BLaER1 (cell line): ENCODE results near the gene CABLES1.

Source experiments
- H3K27ac ChIP-seq: shearing (Covaris generic); formaldehyde crosslinking; 2 replicates; pipeline ENCODE4 v1.8.1; 2022
- H3K27me3 ChIP-seq: shearing (Covaris generic); formaldehyde crosslinking; 2 replicates; pipeline ENCODE4 v1.8.1; 2022
- H3K36me3 ChIP-seq: shearing (Covaris generic); formaldehyde crosslinking; 2 replicates; pipeline ENCODE4 v1.8.1; 2022
- H3K4me1 ChIP-seq: shearing (Covaris generic); formaldehyde crosslinking; 2 replicates; pipeline ENCODE4 v1.8.1; 2022
- H3K4me2 ChIP-seq: shearing (Covaris generic); formaldehyde crosslinking; 2 replicates; pipeline ENCODE4 v1.8.1; 2022
- H3K4me3 ChIP-seq: shearing (Covaris generic); formaldehyde crosslinking; 2 replicates; pipeline ENCODE4 v1.8.1; 2022
- H3K9ac ChIP-seq: shearing (Covaris generic); formaldehyde crosslinking; 2 replicates; pipeline ENCODE4 v1.8.1; 2022
- H3K9me3 ChIP-seq: shearing (Covaris generic); formaldehyde crosslinking; 2 replicates; pipeline ENCODE4 v1.8.1; 2022
- H4K20me1 ChIP-seq: shearing (Covaris generic); formaldehyde crosslinking; 2 replicates; pipeline ENCODE4 v1.8.1; 2022
- Cebpa-rat ChIP-seq: shearing (Covaris generic); IDR thresholded peaks from 2 replicates; pipeline ENCODE4 v1.8.1; 2022

The CABLES1 gene

DNA sequence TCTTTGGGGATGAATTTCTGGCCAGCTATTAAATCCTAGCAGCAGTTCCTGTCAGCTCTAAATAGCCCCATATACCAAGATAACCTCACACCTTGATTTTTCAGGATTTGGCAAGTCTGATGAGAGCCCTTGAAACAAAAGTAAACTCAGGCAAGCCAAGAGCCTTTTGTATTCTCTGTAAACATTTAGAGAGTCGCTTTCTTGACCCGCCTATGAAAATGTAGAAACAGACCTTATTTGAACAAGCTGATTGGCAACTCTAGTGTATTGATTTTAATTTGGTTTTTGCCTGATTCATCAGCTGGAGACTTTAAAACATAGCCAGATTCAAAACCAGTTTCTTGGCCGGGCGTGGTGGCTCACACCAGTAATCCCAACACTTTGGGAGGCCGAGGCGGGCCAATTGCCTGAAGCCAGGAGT is 43.4 kb downstream of the CABLES1 start:
- H3K4me1 ChIP-seq = peaks cover 26% of the 10 kb centered on the region
- H3K9ac ChIP-seq = no peak overlapping the region
- H4K20me1 ChIP-seq = no peaks in the 10 kb centered on the region
- no peak overlapping the region for H3K27ac ChIP-seq
- H3K9me3 ChIP-seq = no peaks in the 10 kb centered on the region
- H3K27me3 ChIP-seq = no peaks in the 10 kb centered on the region
- peaks cover 11% of the 10 kb centered on the region; the same call in 1 of the 2 replicates for H3K36me3 ChIP-seq
- no peak overlapping the region for H3K4me3 ChIP-seq
- no peak overlapping the region for H3K4me2 ChIP-seq
- TF ChIP-seq Cebpa-rat = no peak

DNA sequence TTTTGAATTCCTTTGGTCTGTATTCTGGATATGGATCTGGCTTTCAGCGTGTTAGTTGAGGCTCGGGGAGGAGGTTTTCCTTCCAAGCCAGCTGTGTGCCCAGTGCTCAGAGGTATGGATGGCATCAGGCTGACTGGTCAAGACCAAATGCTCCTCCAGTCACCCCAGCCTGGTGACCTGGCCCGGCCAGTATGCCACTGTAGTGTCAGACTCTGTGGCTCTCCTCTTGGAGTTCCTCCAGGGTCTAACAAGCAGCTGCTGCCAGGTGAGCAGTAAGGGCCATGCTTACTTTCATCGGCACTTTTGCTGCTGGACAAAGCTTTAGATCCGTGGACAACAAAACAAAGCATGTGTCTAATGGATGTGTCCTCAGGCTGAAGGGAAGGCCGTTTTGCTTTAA is 44.1 kb downstream of the CABLES1 start:
- Histone ChIP-seq H3K9me3 (no peaks in the 10 kb centered on the region), H3K4me1 (peaks cover 33% of the 10 kb centered on the region), H3K36me3 (peaks cover 11% of the 10 kb centered on the region; the same call in 1 of the 2 replicates), H3K4me3 (no peak overlapping the region), H4K20me1 (no peaks in the 10 kb centered on the region), H3K27ac (no peak overlapping the region), H3K27me3 (no peaks in the 10 kb centered on the region), H3K4me2 (no peak overlapping the region), H3K9ac (no peak overlapping the region)
- TF ChIP-seq Cebpa-rat = no peak

DNA sequence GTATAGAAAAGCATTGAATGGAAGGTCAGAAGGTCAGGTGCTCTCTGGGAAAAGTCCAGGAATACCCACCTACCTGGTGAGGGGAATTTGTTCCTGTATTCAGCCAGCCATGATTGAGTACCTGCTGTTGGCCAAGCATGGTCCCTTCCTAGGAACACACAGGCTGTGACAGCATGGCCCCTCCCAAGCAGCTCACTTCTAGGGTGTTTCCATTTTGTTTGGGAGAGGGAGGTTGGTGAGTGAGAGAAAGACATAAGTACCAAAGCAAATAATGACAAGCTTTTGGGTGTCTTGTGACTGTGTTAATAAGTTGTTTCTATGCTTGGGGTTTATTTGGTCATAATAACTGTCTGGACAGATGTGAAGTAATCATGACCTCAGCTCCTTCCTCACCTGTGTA is 46.3 kb downstream of the CABLES1 start:
- Histone ChIP-seq H4K20me1 (no peaks in the 10 kb centered on the region), H3K36me3 (peaks cover 11% of the 10 kb centered on the region; the same call in 1 of the 2 replicates), H3K4me2 (0 out of 2 replicates have a peak overlapping the region, but pooled peaks have one; percentile 30), H3K27me3 (no peaks in the 10 kb centered on the region), H3K4me1 (peaks cover 50% of the 10 kb centered on the region), H3K27ac (no peak overlapping the region), H3K9ac (no peak overlapping the region), H3K4me3 (no peak overlapping the region), H3K9me3 (no peaks in the 10 kb centered on the region)
- TF ChIP-seq Cebpa-rat = no peak

DNA sequence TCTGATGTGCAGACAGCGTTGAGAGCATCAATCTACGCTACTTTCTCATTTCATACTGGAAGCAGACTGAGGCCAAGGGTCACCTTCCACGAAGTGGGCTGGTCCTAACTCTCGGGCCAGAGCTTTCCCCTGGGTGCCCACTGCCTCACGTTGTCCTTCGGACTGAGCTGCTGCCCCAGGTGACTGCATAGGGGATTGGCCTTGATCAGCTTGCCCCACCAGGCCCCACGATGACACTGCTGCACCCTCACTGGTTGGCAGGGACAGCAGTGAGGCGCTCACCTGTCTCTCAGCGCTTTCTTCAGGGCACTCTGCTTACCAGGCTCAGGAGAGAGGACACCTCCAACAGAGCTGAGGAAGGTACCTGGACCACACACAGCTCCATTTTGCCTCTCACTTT is 47.3 kb downstream of the CABLES1 start:
- no peak for TF ChIP-seq Cebpa-rat
- no peak overlapping the region for H3K9ac ChIP-seq
- no peak overlapping the region for H3K4me3 ChIP-seq
- no peaks in the 10 kb centered on the region for H4K20me1 ChIP-seq
- no peak overlapping the region for H3K27ac ChIP-seq
- H3K4me1 ChIP-seq = peaks cover 50% of the 10 kb centered on the region
- peaks cover 11% of the 10 kb centered on the region; the same call in 1 of the 2 replicates for H3K36me3 ChIP-seq
- H3K9me3 ChIP-seq = no peaks in the 10 kb centered on the region
- H3K27me3 ChIP-seq = no peaks in the 10 kb centered on the region
- peak overlapping the region; percentile 30; the same call in 1 of the 2 replicates for H3K4me2 ChIP-seq

DNA sequence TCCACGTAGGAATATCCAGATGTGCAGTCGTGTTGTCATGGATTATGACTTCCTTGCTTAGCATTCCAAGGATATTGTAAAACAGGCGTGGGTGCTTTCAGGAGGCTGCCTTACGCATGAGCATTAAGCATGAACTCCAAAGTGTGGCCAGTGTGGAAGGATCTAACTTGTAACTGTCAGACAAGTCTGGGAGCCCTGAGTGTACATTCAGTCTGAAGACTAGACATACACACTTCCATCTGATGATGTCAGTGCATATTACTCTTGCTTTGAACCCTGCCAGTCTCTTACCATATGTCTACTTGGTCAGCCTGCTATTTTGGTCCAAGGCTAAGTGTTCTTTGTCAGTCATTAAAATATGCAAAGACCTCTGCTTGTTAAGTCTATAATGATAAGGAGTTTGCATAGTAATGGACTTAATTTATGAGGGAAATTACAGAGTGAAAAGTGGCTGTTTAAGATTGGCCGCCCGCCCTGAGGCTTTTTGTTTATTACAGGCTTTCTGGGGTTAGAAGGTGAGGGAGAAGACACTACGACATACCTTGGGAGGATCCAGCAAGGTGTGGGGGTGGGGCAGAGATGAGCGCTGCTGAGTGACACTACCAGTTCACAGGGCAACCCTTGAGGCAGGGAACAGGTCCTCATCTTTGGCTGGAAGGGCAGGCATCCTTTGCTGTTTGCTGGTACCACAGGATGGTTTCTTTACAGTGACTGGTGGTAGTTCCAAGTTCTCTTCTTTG is 48.3 kb downstream of the CABLES1 start:
- no peak overlapping the region for H3K9ac ChIP-seq
- peaks cover 11% of the 10 kb centered on the region; the same call in 1 of the 2 replicates for H3K36me3 ChIP-seq
- H3K4me1 ChIP-seq = peaks cover 58% of the 10 kb centered on the region
- no peak for TF ChIP-seq Cebpa-rat
- H4K20me1 ChIP-seq = no peaks in the 10 kb centered on the region
- no peaks in the 10 kb centered on the region for H3K27me3 ChIP-seq
- no peak overlapping the region for H3K4me3 ChIP-seq
- no peak overlapping the region for H3K27ac ChIP-seq
- no peak overlapping the region for H3K4me2 ChIP-seq
- H3K9me3 ChIP-seq = no peaks in the 10 kb centered on the region

DNA sequence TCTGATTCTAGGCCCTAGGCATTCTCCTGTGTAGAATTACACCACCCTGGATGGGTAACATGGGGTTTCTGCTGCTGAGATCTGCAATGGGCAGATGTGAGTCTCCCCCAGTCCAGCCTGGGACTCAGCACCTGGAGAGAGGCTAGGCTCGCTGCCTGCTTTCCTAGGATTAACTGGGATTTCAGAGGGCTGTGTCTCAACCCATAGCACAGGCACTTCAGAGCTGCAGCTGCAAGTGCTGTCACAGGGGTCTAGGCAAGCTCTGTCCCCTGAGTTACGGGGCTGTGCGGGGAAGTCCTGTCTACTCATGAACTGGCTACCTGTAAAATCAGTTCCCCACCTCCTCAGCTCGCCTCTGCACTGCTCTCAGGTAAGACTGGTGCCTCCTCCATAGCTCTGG is 51.5 kb downstream of the CABLES1 start:
- no peak overlapping the region for H3K4me2 ChIP-seq
- no peaks in the 10 kb centered on the region for H3K9me3 ChIP-seq
- H3K27ac ChIP-seq = no peak overlapping the region
- TF ChIP-seq Cebpa-rat = no peak
- H3K4me3 ChIP-seq = no peak overlapping the region
- H3K27me3 ChIP-seq = no peaks in the 10 kb centered on the region
- H3K9ac ChIP-seq = no peak overlapping the region
- H3K36me3 ChIP-seq = peaks cover 21% of the 10 kb centered on the region; the same call in 1 of the 2 replicates
- H4K20me1 ChIP-seq = no peaks in the 10 kb centered on the region
- H3K4me1 ChIP-seq = peaks cover 66% of the 10 kb centered on the region

DNA sequence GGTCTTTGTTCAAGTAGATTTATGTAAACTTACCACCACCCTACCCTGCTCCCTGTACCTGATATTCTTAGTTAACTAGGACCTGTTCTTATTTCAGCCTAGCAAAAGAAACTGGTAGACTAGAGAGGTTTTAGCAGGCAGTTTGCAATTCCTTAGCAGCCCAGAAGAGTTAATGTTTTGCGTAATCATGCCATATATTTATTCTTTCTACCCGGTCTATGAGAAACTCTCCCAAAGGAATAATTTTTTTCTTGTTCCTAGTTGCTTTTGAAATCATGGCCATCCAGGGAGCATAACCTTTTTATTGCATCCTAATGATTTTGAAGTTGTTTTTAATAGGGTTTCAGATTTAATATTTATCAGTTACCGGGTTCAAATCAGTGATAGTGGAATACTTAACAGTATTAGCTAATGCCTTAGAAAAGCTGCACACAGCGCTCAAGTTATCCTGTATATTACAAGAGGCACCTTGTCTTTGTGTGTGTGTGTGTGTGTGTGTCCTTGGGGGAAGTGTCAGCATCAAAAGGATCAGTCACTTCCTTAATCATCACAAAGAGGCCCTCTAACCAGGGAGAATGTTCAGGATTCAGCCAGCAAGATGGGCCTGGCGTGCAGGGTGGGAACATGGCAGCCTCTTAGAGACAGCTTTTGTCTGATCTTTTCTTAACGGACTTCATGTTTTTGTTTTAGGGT is 52.9 kb downstream of the CABLES1 start:
- Histone ChIP-seq H3K27ac (no peak overlapping the region), H3K4me1 (peaks cover 67% of the 10 kb centered on the region), H3K27me3 (no peaks in the 10 kb centered on the region), H3K9ac (no peak overlapping the region), H3K9me3 (no peaks in the 10 kb centered on the region), H3K4me2 (no peak overlapping the region), H3K36me3 (peaks cover 10% of the 10 kb centered on the region; the same call in 1 of the 2 replicates), H3K4me3 (no peak overlapping the region), H4K20me1 (no peaks in the 10 kb centered on the region)
- no peak for TF ChIP-seq Cebpa-rat

DNA sequence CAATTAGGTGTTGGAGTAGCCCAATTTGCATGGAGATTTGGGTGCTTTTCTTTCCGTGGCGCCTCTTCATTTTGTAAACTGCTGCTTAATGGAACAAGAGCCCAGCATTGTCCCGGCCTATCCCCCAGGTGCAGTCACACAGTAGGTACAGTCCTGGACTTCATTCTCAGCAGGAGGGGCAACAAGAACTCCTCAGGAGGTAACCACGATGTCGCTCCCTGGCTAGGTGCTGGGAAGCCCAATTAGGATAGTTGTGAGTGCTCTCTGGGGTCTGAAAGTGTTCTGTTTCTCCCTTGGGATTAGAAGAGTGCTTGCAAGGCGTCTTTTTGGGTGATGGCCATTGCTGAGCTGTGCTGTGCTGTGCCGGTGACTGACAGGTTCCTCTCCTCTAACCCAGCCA is 53.8 kb downstream of the CABLES1 start:
- no peaks in the 10 kb centered on the region for H3K9me3 ChIP-seq
- no peak overlapping the region for H3K27ac ChIP-seq
- peaks cover 72% of the 10 kb centered on the region for H3K4me1 ChIP-seq
- no peak overlapping the region for H3K4me3 ChIP-seq
- H3K36me3 ChIP-seq = peaks cover 10% of the 10 kb centered on the region; the same call in 1 of the 2 replicates
- H3K27me3 ChIP-seq = no peaks in the 10 kb centered on the region
- H4K20me1 ChIP-seq = no peaks in the 10 kb centered on the region
- no peak for TF ChIP-seq Cebpa-rat
- H3K9ac ChIP-seq = no peak overlapping the region
- peak overlapping the region; percentile 1; the same call in 1 of the 2 replicates for H3K4me2 ChIP-seq

DNA sequence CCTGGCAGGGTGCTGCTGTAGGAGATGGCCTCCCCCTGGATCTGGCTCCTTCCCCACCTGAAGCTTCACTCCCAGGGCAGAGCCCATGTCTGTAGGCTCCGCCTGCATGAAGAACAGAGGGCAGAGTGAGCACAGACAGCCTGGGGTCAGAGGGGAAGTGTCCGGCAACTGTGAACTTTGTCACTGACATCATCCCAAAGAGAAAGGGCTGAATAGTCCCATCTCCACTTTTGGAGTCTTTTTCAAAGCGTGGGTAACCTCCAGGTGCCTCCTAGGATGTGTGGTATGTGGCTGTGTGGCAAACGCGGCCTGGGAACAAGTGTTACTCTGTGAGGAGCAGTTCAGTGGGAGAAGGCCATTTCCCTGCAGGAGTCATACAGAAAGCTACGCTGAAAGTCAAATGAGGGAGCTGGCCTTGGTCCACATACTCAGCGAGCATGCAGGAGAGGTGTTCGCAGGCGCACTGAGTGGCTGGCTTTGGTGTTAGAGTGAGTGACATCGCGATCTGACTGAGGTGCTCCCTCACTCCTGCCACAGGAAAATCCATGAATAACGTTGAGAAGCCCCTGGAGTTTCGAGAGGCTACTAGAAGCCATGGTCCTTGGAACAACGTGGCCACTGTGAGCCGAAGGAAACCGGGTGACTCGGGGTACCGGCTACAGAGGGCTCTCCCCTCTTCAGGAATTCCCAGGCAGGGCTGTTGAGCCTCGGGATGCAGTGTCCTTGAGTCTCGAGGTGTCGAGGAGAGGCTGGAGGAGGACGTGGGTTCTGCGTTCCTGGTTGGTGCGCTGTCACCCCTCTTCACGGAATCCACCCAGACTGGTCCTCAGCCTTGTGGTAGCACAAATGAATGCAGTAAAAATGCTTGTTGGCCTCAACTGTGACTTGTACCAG is 54.7 kb downstream of the CABLES1 start:
- no peaks in the 10 kb centered on the region for H4K20me1 ChIP-seq
- H3K27me3 ChIP-seq = no peaks in the 10 kb centered on the region
- no peak overlapping the region for H3K4me3 ChIP-seq
- peaks cover 72% of the 10 kb centered on the region for H3K4me1 ChIP-seq
- peaks cover 10% of the 10 kb centered on the region; the same call in 1 of the 2 replicates for H3K36me3 ChIP-seq
- no peak overlapping the region for H3K27ac ChIP-seq
- no peak overlapping the region for H3K9ac ChIP-seq
- peak overlapping the region; percentile 1; the same call in 1 of the 2 replicates for H3K4me2 ChIP-seq
- TF ChIP-seq Cebpa-rat = no peak
- no peaks in the 10 kb centered on the region for H3K9me3 ChIP-seq
